ENCODE data around the gene SYTL5.

SYTL5 gene

GRCh38 chrX:38111196-38111595, 104.8 kb downstream of the SYTL5 start:
- no peaks in the 10 kb centered on the region for H3K9me3 ChIP-seq (ENCODE audit: insufficient read depth, low read length)
- no peak overlapping the region for H3K9ac ChIP-seq (ENCODE audit: insufficient read length, low read depth)
- no peak for DNase-seq (ENCODE audit: low read depth, low spot score)
- H3K4me1 ChIP-seq (ENCODE audit: insufficient read depth, insufficient read length) = no peaks in the 10 kb centered on the region
- H3K4me3 ChIP-seq (ENCODE audit: insufficient read length, low read depth) = no peak overlapping the region
- TF ChIP-seq SUZ12 (IDR thresholded peaks at IDR 0.05; ENCODE audit: extremely low read depth, insufficient read depth, insufficient read length) (no peak), YY1 (IDR thresholded peaks at IDR 0.05; ENCODE audit: insufficient read depth, insufficient read length) (no peak), ZNF274 (IDR thresholded peaks at IDR 0.05; ENCODE audit: low read depth, low read length) (no peak)
- H3K36me3 ChIP-seq (ENCODE audit: insufficient read depth, insufficient read length, low read length) = no peaks in the 10 kb centered on the region
- no peaks in the 10 kb centered on the region for H3K27me3 ChIP-seq (ENCODE audit: insufficient read depth, insufficient read length)

DNA sequence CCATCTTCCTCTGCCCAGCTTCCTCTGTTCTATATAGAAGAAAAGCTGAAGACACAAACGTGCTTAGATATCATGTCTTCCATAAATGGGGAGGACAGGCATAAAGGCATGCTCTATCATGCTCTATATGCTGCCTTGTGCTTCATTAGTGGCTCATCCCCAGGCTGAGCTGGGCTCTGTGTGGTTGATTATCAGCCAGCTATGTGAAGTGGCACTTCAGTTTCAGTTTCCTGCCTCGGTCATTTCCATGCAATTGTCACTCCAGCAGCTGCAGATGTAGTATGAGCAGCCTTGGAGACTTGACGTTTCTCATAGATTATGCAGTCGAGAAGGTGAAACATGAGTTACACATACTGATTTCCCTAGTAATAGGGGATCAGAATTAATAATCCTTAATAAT, 106.2 kb downstream of the SYTL5 start:
- Histone ChIP-seq H3K4me1 (ENCODE audit: insufficient read depth, insufficient read length) (no peaks in the 10 kb centered on the region), H3K4me3 (ENCODE audit: insufficient read length, low read depth) (no peak overlapping the region), H3K9me3 (ENCODE audit: insufficient read depth, low read length) (no peaks in the 10 kb centered on the region), H3K27me3 (ENCODE audit: insufficient read depth, insufficient read length) (no peaks in the 10 kb centered on the region), H3K36me3 (ENCODE audit: insufficient read depth, insufficient read length, low read length) (no peaks in the 10 kb centered on the region), H3K9ac (ENCODE audit: insufficient read length, low read depth) (no peak overlapping the region)
- TF ChIP-seq YY1 (IDR thresholded peaks at IDR 0.05; ENCODE audit: insufficient read depth, insufficient read length) (no peak), ZNF274 (IDR thresholded peaks at IDR 0.05; ENCODE audit: low read depth, low read length) (no peak), SUZ12 (IDR thresholded peaks at IDR 0.05; ENCODE audit: extremely low read depth, insufficient read depth, insufficient read length) (no peak)
- DNase-seq (ENCODE audit: low read depth, low spot score) = no peak

DNA sequence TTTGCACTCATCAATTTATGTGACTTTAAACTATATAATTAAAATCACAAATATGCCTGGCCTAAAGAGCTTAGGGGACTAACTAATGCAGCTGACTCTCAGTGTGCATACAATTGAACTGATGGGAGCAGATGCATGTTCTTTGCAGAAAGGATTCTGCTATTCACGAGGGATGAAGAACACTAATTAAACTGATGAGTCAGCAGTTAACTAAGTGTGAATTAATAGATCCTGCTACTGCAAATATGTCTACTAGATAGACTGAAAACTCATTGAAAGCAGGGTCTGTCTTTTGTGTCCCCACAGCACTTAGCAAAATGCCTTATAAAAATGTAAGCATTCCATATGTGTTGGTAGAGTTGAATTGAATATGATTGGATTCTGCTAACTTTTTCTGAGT, 110.4 kb downstream of the SYTL5 start:
- Histone ChIP-seq H3K27me3 (ENCODE audit: insufficient read depth, insufficient read length) (no peaks in the 10 kb centered on the region), H3K36me3 (ENCODE audit: insufficient read depth, insufficient read length, low read length) (no peaks in the 10 kb centered on the region), H3K9ac (ENCODE audit: insufficient read length, low read depth) (no peak overlapping the region), H3K9me3 (ENCODE audit: insufficient read depth, low read length) (no peaks in the 10 kb centered on the region), H3K4me1 (ENCODE audit: insufficient read depth, insufficient read length) (no peaks in the 10 kb centered on the region), H3K4me3 (ENCODE audit: insufficient read length, low read depth) (no peak overlapping the region)
- no peak for DNase-seq (ENCODE audit: low read depth, low spot score)
- no peak for TF ChIP-seq YY1 (IDR thresholded peaks at IDR 0.05; ENCODE audit: insufficient read depth, insufficient read length)
- no peak for TF ChIP-seq ZNF274 (IDR thresholded peaks at IDR 0.05; ENCODE audit: low read depth, low read length)
- TF ChIP-seq SUZ12 (IDR thresholded peaks at IDR 0.05; ENCODE audit: extremely low read depth, insufficient read depth, insufficient read length) = no peak

DNA sequence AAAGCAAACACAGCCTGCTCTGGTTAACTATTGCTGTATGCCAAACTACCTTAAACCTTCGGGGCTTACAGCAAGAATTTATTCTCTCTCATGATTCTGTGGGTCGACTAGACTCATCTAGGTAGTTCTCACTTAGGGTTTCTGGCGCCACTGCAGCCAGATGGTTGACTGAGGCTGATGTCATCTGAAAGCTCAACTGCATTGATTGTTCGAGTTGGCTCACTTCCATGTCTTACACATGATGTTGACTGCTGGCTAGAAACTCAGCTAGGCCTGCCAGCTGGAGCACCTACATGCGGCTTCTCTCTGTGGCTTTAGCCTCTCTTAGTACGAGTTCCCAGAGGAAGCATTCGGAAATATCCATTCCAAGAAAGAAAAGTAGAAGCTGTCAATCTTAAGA, 111.1 kb downstream of the SYTL5 start:
- Histone ChIP-seq H3K9me3 (ENCODE audit: insufficient read depth, low read length) (no peaks in the 10 kb centered on the region), H3K4me1 (ENCODE audit: insufficient read depth, insufficient read length) (no peaks in the 10 kb centered on the region), H3K4me3 (ENCODE audit: insufficient read length, low read depth) (no peak overlapping the region), H3K9ac (ENCODE audit: insufficient read length, low read depth) (no peak overlapping the region), H3K27me3 (ENCODE audit: insufficient read depth, insufficient read length) (no peaks in the 10 kb centered on the region), H3K36me3 (ENCODE audit: insufficient read depth, insufficient read length, low read length) (no peaks in the 10 kb centered on the region)
- TF ChIP-seq ZNF274 (IDR thresholded peaks at IDR 0.05; ENCODE audit: low read depth, low read length) (no peak), YY1 (IDR thresholded peaks at IDR 0.05; ENCODE audit: insufficient read depth, insufficient read length) (no peak), SUZ12 (IDR thresholded peaks at IDR 0.05; ENCODE audit: extremely low read depth, insufficient read depth, insufficient read length) (no peak)
- DNase-seq (ENCODE audit: low read depth, low spot score) = no peak

- H3K9ac ChIP-seq (ENCODE audit: insufficient read length, low read depth) = no peak overlapping the region
- TF ChIP-seq ZNF274 (IDR thresholded peaks at IDR 0.05; ENCODE audit: low read depth, low read length) (no peak), SUZ12 (IDR thresholded peaks at IDR 0.05; ENCODE audit: extremely low read depth, insufficient read depth, insufficient read length) (no peak), YY1 (IDR thresholded peaks at IDR 0.05; ENCODE audit: insufficient read depth, insufficient read length) (no peak)
- H3K4me1 ChIP-seq (ENCODE audit: insufficient read depth, insufficient read length) = no peaks in the 10 kb centered on the region
- no peaks in the 10 kb centered on the region for H3K36me3 ChIP-seq (ENCODE audit: insufficient read depth, insufficient read length, low read length)
- DNase-seq (ENCODE audit: low read depth, low spot score) = no peak
- no peak overlapping the region for H3K4me3 ChIP-seq (ENCODE audit: insufficient read length, low read depth)
- no peaks in the 10 kb centered on the region for H3K9me3 ChIP-seq (ENCODE audit: insufficient read depth, low read length)
- H3K27me3 ChIP-seq (ENCODE audit: insufficient read depth, insufficient read length) = no peaks in the 10 kb centered on the region
Observed at GRCh38 chrX:38124000-38124399, 117.6 kb downstream of the SYTL5 start.

DNA sequence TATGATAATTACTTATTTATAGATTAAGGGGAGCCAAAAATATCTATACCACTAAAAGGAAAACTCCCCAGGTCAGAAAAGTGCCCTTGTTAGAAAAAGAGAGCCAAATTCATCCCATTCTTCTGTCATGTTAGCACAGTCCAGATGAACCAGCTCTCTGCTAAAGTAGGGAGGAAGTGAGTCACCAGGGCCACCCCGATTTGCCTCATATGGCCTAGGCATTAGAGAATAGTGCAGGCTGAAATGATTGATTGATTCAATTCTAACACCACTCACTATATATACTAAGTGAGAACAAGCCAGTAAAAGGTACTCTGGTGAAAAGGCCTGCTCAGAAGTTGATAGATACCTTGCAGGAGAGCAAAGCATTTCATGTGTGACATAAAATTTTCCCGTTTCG, 119.8 kb downstream of the SYTL5 start:
- DNase-seq (ENCODE audit: low read depth, low spot score) = no peak
- no peak overlapping the region for H3K9ac ChIP-seq (ENCODE audit: insufficient read length, low read depth)
- no peaks in the 10 kb centered on the region for H3K4me1 ChIP-seq (ENCODE audit: insufficient read depth, insufficient read length)
- H3K9me3 ChIP-seq (ENCODE audit: insufficient read depth, low read length) = no peaks in the 10 kb centered on the region
- no peak overlapping the region for H3K4me3 ChIP-seq (ENCODE audit: insufficient read length, low read depth)
- TF ChIP-seq SUZ12 (IDR thresholded peaks at IDR 0.05; ENCODE audit: extremely low read depth, insufficient read depth, insufficient read length) = no peak
- TF ChIP-seq ZNF274 (IDR thresholded peaks at IDR 0.05; ENCODE audit: low read depth, low read length) = no peak
- TF ChIP-seq YY1 (IDR thresholded peaks at IDR 0.05; ENCODE audit: insufficient read depth, insufficient read length) = no peak
- H3K27me3 ChIP-seq (ENCODE audit: insufficient read depth, insufficient read length) = no peaks in the 10 kb centered on the region
- H3K36me3 ChIP-seq (ENCODE audit: insufficient read depth, insufficient read length, low read length) = no peaks in the 10 kb centered on the region

DNA sequence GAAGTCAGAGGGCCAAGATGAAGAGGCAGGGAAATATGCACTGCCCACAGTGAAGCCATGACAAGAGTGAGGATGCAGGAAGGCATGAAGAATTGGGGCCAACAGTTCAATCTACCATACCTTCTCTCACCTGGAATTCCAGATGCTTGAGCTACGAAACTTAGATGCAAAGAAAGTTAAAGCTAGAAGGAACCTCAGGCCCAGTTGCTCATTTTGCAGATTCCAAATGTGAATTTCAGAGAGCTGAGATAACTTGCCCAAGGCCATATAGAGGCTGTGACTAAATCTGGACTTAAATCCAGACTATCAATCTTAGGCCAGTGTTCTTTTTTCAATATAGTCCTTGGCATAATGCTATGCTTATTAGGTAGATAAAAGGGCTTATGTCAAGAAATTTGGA, 121.6 kb downstream of the SYTL5 start:
- Histone ChIP-seq H3K9me3 (ENCODE audit: insufficient read depth, low read length) (no peaks in the 10 kb centered on the region), H3K27me3 (ENCODE audit: insufficient read depth, insufficient read length) (no peaks in the 10 kb centered on the region), H3K4me1 (ENCODE audit: insufficient read depth, insufficient read length) (no peaks in the 10 kb centered on the region), H3K4me3 (ENCODE audit: insufficient read length, low read depth) (no peak overlapping the region), H3K36me3 (ENCODE audit: insufficient read depth, insufficient read length, low read length) (no peaks in the 10 kb centered on the region), H3K9ac (ENCODE audit: insufficient read length, low read depth) (no peak overlapping the region)
- no peak for TF ChIP-seq ZNF274 (IDR thresholded peaks at IDR 0.05; ENCODE audit: low read depth, low read length)
- TF ChIP-seq SUZ12 (IDR thresholded peaks at IDR 0.05; ENCODE audit: extremely low read depth, insufficient read depth, insufficient read length) = no peak
- no peak for TF ChIP-seq YY1 (IDR thresholded peaks at IDR 0.05; ENCODE audit: insufficient read depth, insufficient read length)
- DNase-seq (ENCODE audit: low read depth, low spot score) = no peak

DNA sequence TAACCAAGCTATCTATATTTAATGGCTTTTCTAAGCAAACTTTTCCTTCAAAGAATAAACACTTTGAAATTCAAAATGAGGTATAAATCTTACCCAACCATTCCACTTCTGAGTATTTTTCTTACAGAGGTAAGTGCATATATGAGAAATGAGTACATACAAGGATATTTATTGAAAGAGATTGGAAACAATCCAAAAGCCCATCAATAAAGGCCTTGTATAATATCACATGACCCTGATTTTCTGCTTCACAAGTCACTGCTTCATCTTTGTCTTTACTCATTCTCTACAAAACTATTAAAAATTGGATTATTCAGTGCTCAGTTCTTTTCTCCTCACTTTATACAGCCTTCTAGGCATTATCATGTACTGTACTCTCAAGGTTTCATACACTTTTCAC, 123.0 kb downstream of the SYTL5 start:
- no peak for DNase-seq (ENCODE audit: low read depth, low spot score)
- no peak overlapping the region for H3K9ac ChIP-seq (ENCODE audit: insufficient read length, low read depth)
- no peak for TF ChIP-seq SUZ12 (IDR thresholded peaks at IDR 0.05; ENCODE audit: extremely low read depth, insufficient read depth, insufficient read length)
- no peak for TF ChIP-seq ZNF274 (IDR thresholded peaks at IDR 0.05; ENCODE audit: low read depth, low read length)
- TF ChIP-seq YY1 (IDR thresholded peaks at IDR 0.05; ENCODE audit: insufficient read depth, insufficient read length) = no peak
- no peaks in the 10 kb centered on the region for H3K9me3 ChIP-seq (ENCODE audit: insufficient read depth, low read length)
- no peaks in the 10 kb centered on the region for H3K27me3 ChIP-seq (ENCODE audit: insufficient read depth, insufficient read length)
- no peaks in the 10 kb centered on the region for H3K4me1 ChIP-seq (ENCODE audit: insufficient read depth, insufficient read length)
- no peak overlapping the region for H3K4me3 ChIP-seq (ENCODE audit: insufficient read length, low read depth)
- no peaks in the 10 kb centered on the region for H3K36me3 ChIP-seq (ENCODE audit: insufficient read depth, insufficient read length, low read length)
